Fibroblast of the conjunctiva (primary cell): ENCODE data around the gene FBXO30.
A peak's percentile ranks its signal among the peaks of the same experiment; 100 is the strongest.

Source experiments
- DNase-seq: peaks from one replicate; pipeline ENCODE4 v3.0.0-alpha.2; 2010; ENCODE audit warnings: low read depth

FBXO30 gene

GRCh38 chr6:145755682-145756081 lies 58.9 kb downstream of the FBXO30 start:
- no peak for DNase-seq

- DNase-seq, result no peak
Observed at GRCh38 chr6:145752638-145753037, 62.0 kb downstream of the FBXO30 start.

DNA sequence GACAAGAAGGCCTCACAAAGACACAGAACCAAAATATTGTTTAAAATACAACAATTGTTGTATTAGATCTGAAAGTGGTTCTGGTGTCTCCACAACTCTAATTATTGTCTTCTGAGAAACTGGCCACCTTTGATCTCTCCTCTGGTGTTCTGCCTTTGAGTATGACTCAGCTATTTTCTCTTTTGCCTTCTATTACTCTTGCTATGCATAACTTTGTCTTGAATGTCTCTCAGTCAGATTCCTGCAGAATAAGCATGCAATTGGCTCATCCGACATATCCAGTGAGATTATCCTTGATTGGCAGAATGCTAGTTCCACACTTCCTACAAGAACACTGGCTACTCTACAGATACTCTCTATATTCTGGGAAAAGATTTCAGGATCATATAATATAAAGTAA lies 65.0 kb downstream of the FBXO30 start:
- peak; percentile 75 for DNase-seq

- no peak for DNase-seq
Observed at GRCh38 chr6:145745861-145746260, 68.7 kb downstream of the FBXO30 start.

DNA sequence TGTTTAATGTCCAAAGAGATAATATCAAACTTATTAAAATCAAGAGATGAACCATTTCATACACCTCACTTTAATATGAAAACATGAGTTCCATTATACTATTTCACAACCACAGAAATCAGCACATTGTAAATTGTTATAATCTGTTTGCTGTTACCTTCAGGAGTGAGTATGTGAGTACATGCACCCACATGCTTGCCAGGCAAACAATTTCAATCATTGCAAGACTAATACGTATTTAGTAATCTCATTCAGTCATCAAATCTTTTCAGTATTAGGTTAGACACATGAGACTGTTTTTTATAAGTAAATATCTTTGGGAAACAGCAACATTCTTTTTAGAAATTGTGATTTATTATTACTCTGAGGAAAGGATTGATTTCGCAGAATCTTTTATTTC lies 70.0 kb downstream of the FBXO30 start:
- no peak for DNase-seq
